Uterus (tissue), 4 donors: ENCODE data around the gene MATK. TPM values are rescaled to one million over a fixed set of nuclear protein-coding genes. Genes with fewer than 3 reads are reported as not detected.
A peak's percentile ranks its signal among the peaks of the same experiment; 100 is the strongest.

Experiments
- DNase-seq, 2 donors: peaks; one replicate each; pipeline ENCODE4 v3.0.0-alpha.2; 2019 to 2020
- H3K27ac ChIP-seq, 2 donors: fragments of 200-600 bp; sonication (generic); 1 replicate in 1 of 2; 2 replicates in 1 of 2; pipeline ENCODE4 v1.5.1; 2016 to 2018
- H3K27me3 ChIP-seq, 2 donors: fragments of 200-600 bp; sonication (generic); one replicate each; pipeline ENCODE4 v1.5.1; 2018 to 2019; ENCODE audit warnings: control low read depth in 1 of 2
- H3K36me3 ChIP-seq, 2 donors: fragments of 200-600 bp; sonication (generic); one replicate each; pipeline ENCODE4 v1.5.1; 2019; ENCODE audit warnings: control low read depth in 1 of 2
- H3K4me1 ChIP-seq, 2 donors: fragments of 200-600 bp; sonication (generic); one replicate each; pipeline ENCODE4 v1.5.1; 2018 to 2019; ENCODE audit warnings: control low read depth in 1 of 2
- H3K4me3 ChIP-seq, 2 donors: fragments of 200-600 bp; sonication (generic); 1 replicate in 1 of 2; 2 replicates in 1 of 2; pipeline ENCODE4 v1.5.1; 2018 to 2019; ENCODE audit warnings: mild to moderate bottlenecking in 1 of 2
- H3K9me3 ChIP-seq, 2 donors: fragments of 200-600 bp; sonication (generic); one replicate each; pipeline ENCODE4 v1.5.1; 2019; ENCODE audit warnings: control low read depth in 1 of 2
- CTCF ChIP-seq, 4 experiments: fragments of 200-600 bp in 2 of 4; fragments of 450-650 bp in 2 of 4; sonication (generic) in 2 of 4; IDR thresholded peaks; one replicate each; pipeline ENCODE4 v1.5.1; 2016 to 2019; ENCODE audit warnings: antibody characterized with exemption in 4 of 4, mild to moderate bottlenecking in 2 of 4, moderate library complexity in 1 of 4
- POLR2A ChIP-seq, 2 donors: fragments of 450-650 bp; IDR thresholded peaks; one replicate each; pipeline ENCODE4 v1.6.1; 2016; ENCODE audit warnings: antibody characterized with exemption in 2 of 2, mild to moderate bottlenecking in 1 of 2, moderate library complexity in 1 of 2
- intact Hi-C: fragments of 100-400 bp; cut with DNase I; formaldehyde crosslinking; loops from one replicate; pipeline ENCODE4 v1.15.1; 2023; ENCODE audit warnings: low total_unique reads
- total RNA-seq, 4 donors: library from RNA; depleted of rRNA in 3 of 4; stranded (reverse); fragments of >200 nt in 3 of 4; gene quantifications; one replicate each; pipeline versions ENCODE4 v1.1.0 to v1.2.4, GENCODE V29; 2014 to 2023
- donor health status: DM: yes; HTN: yes; CAD: no.

MATK gene
- total RNA-seq, 4 donors from 2014 or later = 1.0 to 11.2 (median 1.5) TPM; not detected in 1

GRCh38 chr19:3765121-3765520, 21.1 kb downstream of the MATK start:
- Histone ChIP-seq H3K27ac (no peak overlapping the region), H3K4me3 (no peak overlapping the region), H3K4me1 (no peaks in the 10 kb centered on the region), H3K36me3 (no peaks in the 10 kb centered on the region), H3K27me3 (no peaks in the 10 kb centered on the region), H3K9me3 (no peaks in the 10 kb centered on the region)
- DNase-seq = no peak
- no peak for TF ChIP-seq POLR2A (IDR thresholded peaks at IDR 0.05)
- TF ChIP-seq CTCF (IDR thresholded peaks at IDR 0.05) = no peak
- intact Hi-C loops = no loop called here

GRCh38 chr19:3762501-3763459, 23.4 kb downstream of the MATK start, which contains the start of gene MRPL54:
Gene MRPL54 (plus strand): TSS chr19:3762682. CDS start chr19:3762701, 19 bp downstream.
- Histone ChIP-seq H3K36me3 (no peaks in the 10 kb centered on the region), H3K27ac (peak within 1 kb of the TSS; percentile 97), H3K4me1 (no peaks in the 10 kb centered on the region), H3K9me3 (no peaks in the 10 kb centered on the region), H3K27me3 (no peaks in the 10 kb centered on the region), H3K4me3 (peak within 1 kb of the TSS; percentile 89 to 90)
- intact Hi-C loops = no loop called here
- TF ChIP-seq POLR2A (IDR thresholded peaks at IDR 0.05) (peak; percentile 73 to 91), CTCF (IDR thresholded peaks at IDR 0.05) (peak in 2 of 4 experiments; percentile 14 to 17)
- peak; percentile 99 for DNase-seq

- intact Hi-C loops = no loop called here
Measured at GRCh38 chr19:3762130-3762473, 24.1 kb downstream of the MATK start.

GRCh38 chr19:3761382-3762129, 24.6 kb downstream of the MATK start, which contains the start of gene APBA3:
Gene APBA3 (minus strand): TSS chr19:3761692. CDS start chr19:3760264, 1,428 bp downstream.
- Histone ChIP-seq H3K27me3 (no peaks in the 10 kb centered on the region), H3K4me3 (peak within 1 kb of the TSS; percentile 89 to 90), H3K36me3 (no peaks in the 10 kb centered on the region), H3K9me3 (no peaks in the 10 kb centered on the region), H3K4me1 (no peaks in the 10 kb centered on the region), H3K27ac (peak within 1 kb of the TSS; percentile 97)
- peak; percentile 88 to 92 for DNase-seq
- intact Hi-C loops = no loop called here
- TF ChIP-seq POLR2A (IDR thresholded peaks at IDR 0.05) (peak in 1 of 2 donors; percentile 78), CTCF (IDR thresholded peaks at IDR 0.05) (peak; percentile 76 to 89 (median 76))

More at GRCh38 chr19:3762130-3762473, 24.1 kb downstream of the MATK start:
- TF ChIP-seq CTCF (IDR thresholded peaks at IDR 0.05) = no peak
- TF ChIP-seq POLR2A (IDR thresholded peaks at IDR 0.05) = no peak
- Histone ChIP-seq H3K4me1 (no peaks in the 10 kb centered on the region), H3K9me3 (no peaks in the 10 kb centered on the region), H3K36me3 (no peaks in the 10 kb centered on the region), H3K4me3 (peak overlapping the region in 1 of 2 donors; percentile 64), H3K27me3 (no peaks in the 10 kb centered on the region), H3K27ac (peak overlapping the region; percentile 97)
- no peak for DNase-seq
